CD4-positive, alpha-beta T cell treated with Interleukin-6 at 100 ng/mL for 8 hours (primary cell): Measurements from ENCODE around the gene COTL1.

Experiments
- DNase-seq: peaks from one replicate; pipeline ENCODE4 v3.0.0-alpha.2; 2020; ENCODE audit warnings: mixed read lengths, low spot score

Gene COTL1

GRCh38 chr16:84596161-84596560 lies 21.7 kb downstream of the COTL1 start:
- no peak for DNase-seq

DNA sequence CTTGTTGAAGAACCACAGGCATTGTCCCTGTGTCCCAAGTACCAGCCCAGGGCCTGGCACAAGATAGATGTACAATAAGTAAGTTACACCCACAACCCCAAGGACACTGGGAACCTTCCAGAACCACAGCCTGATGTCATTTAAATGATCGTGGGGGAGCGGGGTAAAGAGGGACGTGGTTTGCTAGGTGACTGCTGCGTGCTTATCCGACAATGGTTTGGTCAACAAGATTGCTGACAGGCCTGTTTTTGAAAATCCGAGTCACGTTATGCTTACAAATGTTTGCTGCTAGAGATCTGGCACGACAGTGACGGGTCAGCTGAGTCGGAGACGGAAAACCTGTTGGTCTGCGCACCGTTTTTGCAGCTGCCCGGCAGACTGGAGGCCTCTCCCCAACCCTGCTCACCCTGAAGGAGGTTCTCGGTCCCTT lies 22.8 kb downstream of the COTL1 start:
- no peak for DNase-seq

DNA sequence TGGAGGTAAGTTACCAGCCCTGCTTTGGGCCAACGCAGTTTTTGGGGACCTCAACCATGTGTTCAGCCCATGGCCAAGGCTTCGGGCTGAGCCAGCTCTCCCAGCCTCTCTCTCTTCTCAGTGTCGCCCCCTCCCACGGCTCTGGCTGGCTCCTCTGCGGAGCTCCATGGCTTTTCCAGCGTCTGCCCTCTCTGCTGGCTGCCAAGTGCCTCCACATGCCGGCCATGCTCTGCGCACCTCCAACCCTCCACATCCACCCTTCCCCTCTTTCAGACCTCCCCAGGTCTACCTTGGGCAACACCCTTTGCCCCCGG lies 23.2 kb downstream of the COTL1 start:
- no peak for DNase-seq

- peak; percentile 84 for DNase-seq
Observed at GRCh38 chr16:84593825-84594724, 23.8 kb downstream of the COTL1 start.

GRCh38 chr16:84592718-84593117 lies 25.2 kb downstream of the COTL1 start:
- no peak for DNase-seq

GRCh38 chr16:84589975-84590719 lies 27.7 kb downstream of the COTL1 start:
- DNase-seq: no peak

GRCh38 chr16:84588991-84589390 lies 28.9 kb downstream of the COTL1 start:
- DNase-seq: no peak

DNA sequence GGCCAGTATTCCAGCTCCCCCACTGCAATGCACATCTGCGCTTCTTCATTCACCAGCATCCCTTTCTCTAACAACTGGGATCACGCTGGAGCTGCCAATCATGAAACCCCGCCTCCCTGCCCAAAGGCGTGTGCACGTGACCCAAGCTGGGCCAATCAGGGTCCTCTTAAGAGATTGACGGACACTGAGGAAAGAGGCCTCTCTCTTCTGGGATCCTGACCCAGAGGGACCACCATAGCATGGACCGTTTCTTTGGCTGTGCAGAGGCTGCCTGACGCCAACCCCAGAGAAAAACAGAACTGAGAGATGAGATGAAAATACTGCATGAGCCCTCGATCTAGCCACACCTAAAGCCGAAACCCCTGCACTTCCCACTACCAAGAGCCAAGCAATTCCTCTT lies 32.0 kb downstream of the COTL1 start:
- no peak for DNase-seq

DNA sequence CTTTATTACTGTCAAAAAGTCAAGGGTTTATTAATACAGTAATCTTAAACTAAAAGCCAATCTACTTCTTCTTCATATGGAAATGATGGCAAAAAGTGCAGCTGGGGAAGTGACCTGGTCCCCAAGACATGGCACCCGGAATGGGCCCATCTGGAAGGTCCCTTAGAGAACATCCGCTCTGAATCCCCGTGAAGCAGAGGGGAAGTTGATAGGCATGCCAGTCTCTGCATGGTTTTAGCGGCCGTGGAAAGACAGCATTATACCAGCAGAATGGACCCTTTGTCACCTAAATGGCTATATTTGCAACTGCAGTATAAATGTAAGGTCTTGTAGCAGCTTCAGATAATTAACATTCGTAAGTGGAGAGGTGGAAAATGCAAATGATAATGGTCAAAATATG lies 32.4 kb downstream of the COTL1 start:
- DNase-seq: no peak

DNA sequence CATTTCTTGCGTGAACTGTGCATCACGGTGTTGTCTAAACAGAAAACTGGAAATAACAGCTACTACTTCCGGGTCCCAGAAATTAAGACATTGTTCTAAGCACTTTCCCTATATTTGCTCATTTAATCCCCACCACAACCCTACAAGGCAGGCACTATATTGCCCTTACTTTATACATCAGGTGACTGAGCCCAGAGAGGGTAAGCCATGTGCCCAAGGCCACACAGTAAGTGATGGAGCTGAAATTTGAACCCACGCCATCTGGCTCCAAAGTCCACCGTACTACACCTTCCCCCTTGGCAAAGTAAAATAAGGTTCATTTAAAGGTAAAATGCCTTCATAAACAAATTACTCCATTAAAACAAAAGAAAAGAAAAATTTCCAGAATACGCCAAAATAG lies 33.2 kb downstream of the COTL1 start:
- DNase-seq: no peak

GRCh38 chr16:84583995-84584394 lies 33.9 kb downstream of the COTL1 start:
- DNase-seq: no peak

DNA sequence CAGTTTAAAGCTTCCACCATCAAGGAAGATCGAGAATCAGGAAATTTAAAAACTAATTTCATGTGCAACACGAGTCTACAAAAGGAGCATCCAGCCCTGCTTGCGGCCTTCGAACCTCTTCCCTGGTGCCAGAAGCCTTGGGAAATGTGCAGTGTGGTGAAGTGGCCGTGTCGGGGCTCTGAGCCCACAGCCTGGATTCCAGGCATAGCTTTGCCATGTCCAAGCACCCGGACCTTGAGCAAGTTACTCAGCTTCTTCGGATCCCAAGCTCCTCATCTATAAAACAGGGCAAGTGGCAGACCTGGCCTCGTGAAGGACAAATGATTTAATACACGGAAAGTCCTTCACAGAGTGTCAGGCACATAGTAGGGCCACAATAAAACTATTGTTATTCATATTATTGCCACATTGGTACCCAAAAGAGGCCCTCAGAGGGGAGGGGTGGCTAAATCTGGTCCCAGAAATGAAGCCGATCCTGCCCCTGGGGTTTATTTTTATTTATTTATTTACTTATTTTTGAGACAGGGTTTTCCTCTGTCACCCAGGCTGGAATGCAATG lies 34.8 kb downstream of the COTL1 start:
- no peak for DNase-seq

- DNase-seq: no peak
Observed at GRCh38 chr16:84581158-84581557, 36.7 kb downstream of the COTL1 start.

DNA sequence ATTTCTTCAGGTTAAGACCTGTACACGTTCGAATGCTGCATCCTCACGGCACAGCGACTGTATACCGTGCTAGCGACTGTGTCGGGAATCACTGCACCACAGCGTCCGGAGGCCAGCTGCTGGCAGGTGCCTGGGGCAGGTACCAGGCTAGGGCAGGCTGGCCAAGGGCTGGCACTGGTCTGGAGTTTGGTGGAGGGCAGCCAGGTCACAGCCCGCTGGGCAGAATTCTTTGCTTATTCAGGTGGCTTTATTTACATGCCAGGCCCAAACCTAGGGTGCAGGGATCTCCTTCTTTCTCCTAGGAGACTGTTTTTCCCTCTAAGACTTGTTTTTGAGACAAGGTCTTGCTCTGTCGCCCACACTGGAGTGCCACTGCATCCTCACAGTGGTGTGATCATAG lies 37.9 kb downstream of the COTL1 start:
- no peak for DNase-seq

GRCh38 chr16:84578538-84579126 lies 39.2 kb downstream of the COTL1 start:
- DNase-seq: no peak

DNA sequence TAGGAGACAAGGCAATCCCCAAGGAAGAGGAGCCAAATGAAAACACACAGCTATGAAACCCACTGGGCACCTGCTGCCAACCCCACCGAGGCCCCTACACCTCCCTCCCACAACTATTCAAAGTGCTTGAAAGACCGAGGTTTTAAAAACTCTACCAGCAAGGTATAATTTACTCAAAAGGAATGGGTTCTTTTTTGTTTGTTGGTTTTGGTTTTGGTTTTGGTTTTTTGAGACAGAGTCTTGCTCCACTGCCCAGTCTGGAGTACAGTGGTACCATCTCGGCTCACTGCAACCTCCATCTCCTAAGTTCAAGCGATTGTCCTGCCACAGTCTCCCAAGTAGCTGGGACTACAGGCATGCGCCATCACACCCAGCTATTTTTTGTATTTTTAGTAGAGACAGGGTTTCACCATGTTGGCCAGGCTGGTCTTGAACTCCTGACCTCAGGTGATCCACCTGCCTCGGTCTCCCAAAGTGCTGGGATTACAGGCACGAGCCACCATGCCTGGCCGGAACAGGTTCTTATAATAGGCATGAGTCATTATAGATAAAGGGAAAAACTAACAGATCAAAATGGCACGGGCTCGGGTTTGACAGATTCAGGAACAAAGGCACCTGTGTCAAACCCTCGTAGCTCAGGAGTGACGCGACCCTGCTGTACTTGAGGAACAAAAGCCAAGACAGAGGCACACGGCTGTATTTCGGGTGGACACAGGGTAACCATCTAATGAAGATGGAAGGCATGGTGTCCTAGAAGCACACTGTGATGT lies 40.7 kb downstream of the COTL1 start:
- no peak for DNase-seq

GRCh38 chr16:84575914-84576313 lies 42.0 kb downstream of the COTL1 start:
- DNase-seq: no peak

DNA sequence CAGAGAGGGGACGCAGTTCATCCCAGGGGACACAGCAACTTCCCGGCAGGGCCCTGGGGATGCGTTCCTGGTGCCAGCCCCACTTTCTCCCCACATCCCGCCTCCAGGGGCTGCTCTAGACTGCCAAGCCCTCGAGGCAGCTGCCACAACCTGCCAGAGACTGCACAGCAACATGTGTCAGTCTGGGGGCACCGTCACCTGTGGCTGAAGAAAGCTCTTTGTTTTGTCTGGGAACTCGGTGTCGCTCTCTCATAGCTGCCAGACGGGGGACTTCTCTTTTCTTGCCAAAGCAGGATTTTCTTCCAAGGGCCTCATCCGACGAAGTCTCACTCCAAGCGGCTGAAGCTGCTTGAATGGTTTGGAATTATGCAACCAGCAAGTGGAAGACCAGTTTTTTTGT lies 43.7 kb downstream of the COTL1 start:
- no peak for DNase-seq

GRCh38 chr16:84572096-84572495 lies 45.8 kb downstream of the COTL1 start:
- DNase-seq: no peak

DNA sequence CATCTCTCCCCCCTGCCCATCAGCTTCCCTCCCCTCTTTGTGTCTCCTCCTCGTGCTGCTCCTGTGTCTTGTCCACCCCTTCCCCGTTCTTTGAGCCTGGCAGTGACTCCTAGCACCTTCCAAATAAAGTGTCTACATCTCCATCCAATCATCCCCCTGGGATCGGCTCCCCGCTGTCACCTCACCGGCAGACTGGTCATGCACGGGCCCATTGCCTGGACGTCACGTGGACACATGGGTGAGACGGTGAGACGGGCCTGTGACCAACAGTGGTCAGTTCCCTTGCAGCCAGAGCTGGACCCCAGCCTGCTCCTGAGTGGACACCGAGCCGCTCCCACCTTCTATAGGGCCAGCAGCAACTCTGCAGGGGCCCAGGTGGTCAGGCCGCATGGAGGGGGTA lies 46.4 kb downstream of the COTL1 start:
- no peak for DNase-seq

DNA sequence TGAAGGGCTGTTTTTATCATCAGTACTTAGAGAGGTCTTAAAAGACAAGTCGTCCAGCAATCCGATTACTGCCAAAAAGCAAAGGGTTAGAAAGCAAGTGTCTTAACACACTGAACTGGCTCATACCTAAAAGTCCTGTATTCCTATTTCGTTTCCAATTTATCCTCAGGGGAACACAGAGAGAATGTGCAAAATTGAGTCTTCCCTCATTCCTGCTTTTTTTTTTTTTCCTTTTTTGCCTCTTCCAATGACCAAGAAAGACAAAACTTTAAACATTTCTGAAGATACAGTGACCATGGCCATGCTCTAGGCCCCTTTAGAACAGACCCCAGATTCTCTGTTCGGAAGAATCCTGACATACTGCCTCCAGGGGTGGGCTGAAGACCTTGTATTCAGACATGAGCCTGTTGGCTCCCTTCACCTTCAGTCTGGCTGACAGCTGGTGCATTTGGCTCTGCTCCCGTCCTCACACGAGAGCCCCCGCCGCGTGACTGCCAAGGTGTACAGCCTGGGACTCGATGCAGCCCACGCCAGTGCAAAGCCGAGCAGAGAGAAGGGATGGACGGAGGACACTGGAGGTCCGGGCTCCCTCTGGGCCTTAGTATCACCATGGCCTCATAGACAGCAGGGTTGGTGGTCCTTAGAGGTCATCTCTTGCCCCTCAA lies 47.0 kb downstream of the COTL1 start:
- no peak for DNase-seq
